K562 treated with DMSO at 1 percent for 24 hours (cell line): ENCODE data around the gene GALNT3. TPM values are rescaled to one million over a fixed set of nuclear protein-coding genes. Genes with fewer than 3 reads are reported as not detected.

Experiments
- total RNA-seq: library from RNA; unstranded; fragments of 300-600 nt; gene quantifications from 2 replicates; pipeline ENCODE4 v1.2.3, GENCODE V29; 2022; ENCODE audit warnings: low read depth; ENCODE audit not compliant: insufficient read depth

Gene GALNT3
- 0.32 TPM in 1 of 2 replicates, not detected in the other for total RNA-seq

DNA sequence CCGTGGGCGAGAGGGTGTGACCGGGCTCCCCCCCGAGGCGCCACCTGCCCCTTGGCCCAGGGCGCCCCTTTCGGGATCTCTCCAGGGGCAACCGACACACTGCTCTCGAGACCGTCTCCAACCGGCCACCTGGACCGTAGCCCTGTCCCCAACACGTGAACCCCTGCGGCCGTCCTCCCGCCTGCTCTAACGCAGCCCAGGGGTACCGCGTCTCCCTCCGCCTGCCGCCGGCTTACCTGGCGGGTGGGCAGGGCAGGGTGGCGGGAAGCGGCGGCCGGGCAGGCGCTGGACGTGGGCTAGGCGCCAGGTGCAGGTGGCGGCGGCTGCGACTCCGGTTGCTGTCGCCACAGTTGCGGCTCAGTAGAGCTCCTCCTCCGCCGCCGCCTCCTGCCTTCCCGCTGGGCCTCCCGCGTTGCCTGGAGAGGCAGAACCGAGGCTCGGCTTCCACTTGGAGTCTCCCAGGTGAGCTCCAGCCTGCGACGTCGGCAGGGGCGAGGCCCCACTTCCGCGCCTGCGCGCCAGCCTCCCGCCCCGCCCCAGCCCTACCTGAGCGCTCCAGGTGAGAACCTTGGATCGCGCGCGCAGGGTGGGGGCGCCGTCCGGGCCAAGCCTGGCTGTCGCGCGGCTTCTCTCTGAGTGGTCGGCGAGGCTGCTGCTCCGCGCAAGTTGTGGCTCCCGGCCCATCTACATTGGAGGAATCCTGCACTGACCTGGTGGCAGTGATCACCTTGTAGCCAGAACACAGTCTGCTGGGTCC, at the start of gene GALNT3:
Gene GALNT3 (minus strand): TSS at position 469 of the 757 bp plus-strand sequence. CDS start 23,547 bp downstream, outside the sequence.

Other genes with a start within 250 kb of the GALNT3 start
- 6.4 and 7.3 TPM in 2 replicates for gene TTC21B, start 159.5 kb upstream of the GALNT3 start, total RNA-seq